Hepatic stellate cell (primary cell): ENCODE data around the gene DCLK3.

Source experiments
- DNase-seq: peaks from one replicate; pipeline ENCODE4 v3.0.0; 2011; ENCODE audit warnings: low spot score

DCLK3 gene, protein sequence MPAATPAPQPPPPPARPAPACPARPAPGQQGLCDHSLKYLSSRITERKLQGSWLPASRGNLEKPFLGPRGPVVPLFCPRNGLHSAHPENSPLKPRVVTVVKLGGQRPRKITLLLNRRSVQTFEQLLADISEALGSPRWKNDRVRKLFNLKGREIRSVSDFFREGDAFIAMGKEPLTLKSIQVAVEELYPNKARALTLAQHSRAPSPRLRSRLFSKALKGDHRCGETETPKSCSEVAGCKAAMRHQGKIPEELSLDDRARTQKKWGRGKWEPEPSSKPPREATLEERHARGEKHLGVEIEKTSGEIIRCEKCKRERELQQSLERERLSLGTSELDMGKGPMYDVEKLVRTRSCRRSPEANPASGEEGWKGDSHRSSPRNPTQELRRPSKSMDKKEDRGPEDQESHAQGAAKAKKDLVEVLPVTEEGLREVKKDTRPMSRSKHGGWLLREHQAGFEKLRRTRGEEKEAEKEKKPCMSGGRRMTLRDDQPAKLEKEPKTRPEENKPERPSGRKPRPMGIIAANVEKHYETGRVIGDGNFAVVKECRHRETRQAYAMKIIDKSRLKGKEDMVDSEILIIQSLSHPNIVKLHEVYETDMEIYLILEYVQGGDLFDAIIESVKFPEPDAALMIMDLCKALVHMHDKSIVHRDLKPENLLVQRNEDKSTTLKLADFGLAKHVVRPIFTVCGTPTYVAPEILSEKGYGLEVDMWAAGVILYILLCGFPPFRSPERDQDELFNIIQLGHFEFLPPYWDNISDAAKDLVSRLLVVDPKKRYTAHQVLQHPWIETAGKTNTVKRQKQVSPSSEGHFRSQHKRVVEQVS

GRCh38 chr3:36763850-36764703, at the start of gene DCLK3:
DCLK3 (minus strand) TSS chr3:36764553; CDS start chr3:36764263, 290 bp downstream.
- no peak for DNase-seq

DNA sequence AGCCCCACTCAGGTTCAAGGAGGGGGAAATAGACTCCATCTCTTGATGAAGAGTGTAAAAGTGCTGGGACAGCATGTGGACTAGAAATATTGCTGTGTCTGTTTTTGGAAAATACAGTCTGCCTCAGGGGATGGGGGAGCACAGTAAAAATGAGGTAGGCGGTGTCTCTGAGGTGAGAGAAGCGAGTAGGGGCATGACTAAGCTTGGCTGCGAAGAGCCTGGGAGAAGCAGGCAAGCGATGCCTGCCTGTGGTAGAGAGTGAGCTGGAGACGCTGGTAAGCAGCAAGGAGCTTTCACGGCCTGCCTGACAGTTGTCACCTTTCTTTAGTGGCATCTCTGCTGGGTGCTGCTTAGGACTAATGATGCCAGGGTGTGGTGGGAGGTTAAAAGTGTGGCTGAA, 49.0 kb upstream of the DCLK3 start:
- no peak for DNase-seq

DNA sequence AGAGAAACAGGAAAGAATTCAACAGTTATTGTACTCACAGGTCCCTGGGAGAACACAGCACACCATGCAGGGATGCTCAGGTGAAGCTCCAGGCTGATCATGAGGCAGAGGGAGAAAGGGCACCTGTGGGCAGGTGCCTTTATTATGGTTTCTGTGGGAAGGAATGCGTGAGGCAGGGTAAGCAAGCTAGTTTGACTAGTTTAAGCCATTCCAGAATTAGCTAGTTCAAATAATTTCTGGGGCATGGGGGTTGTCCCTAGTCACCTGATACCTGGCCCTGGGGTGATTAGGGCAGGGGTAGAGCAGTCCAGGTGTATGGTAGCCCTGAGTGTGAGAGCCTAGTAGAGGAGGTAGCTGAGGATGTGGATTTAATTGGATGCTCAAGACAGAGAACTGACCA, 47.9 kb upstream of the DCLK3 start:
- DNase-seq: no peak

DNA sequence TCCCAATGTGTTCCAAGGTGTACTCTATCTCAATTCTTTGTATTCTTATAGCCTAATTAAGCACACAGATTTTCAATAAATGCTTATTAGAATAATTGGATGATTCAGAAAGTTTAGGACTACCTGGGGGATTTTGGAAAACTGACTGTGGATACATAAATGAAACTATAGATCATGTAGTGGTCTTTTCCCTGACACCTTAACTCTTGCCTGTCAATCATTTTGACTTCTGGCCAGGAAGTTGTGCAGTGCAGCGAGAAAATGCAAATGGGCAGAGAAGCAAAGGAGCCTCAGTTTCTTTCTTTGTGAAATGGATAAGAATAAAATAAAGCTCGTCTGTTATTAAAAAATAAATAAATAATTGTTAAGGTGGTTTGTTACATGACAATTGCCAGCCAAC, 47.4 kb upstream of the DCLK3 start:
- no peak for DNase-seq

- DNase-seq: no peak
These were observed 40.1 kb upstream of the DCLK3 start for GRCh38 chr3:36804295-36805055.

DNA sequence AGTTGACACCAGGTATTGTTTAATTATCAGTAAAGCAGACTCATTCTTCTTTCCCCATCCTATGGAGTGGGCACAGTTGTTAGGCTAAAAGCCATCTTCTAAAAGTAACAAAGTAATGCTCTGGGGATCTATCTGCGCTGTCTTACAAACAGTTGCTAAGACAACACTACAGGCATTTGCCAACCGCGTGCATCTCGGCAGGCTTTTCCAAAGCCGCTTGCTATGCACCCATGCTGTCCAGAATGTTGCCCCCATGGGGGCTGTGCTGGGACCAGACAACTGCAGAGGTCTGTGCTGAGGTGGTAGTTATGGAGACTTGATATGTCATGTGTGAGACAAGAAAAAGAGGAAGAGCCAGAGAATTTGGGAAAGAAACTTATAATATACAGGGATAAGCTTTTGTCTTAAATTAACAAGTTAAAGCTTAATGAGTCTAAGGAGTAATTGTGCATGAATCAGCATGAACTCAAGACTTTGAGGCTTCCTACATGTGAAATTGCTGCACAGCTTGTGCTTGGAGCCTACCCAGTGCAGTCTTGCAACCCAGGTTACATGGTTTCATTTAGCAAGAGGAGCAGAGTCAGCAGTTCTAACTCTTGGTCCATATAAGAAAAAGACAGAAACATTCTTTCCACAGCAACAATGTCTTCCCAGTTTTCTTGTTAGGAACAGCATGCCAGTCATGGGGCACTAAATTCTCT, 38.9 kb upstream of the DCLK3 start:
- DNase-seq: no peak

GRCh38 chr3:36800533-36801116, 36.3 kb upstream of the DCLK3 start:
- no peak for DNase-seq

DNA sequence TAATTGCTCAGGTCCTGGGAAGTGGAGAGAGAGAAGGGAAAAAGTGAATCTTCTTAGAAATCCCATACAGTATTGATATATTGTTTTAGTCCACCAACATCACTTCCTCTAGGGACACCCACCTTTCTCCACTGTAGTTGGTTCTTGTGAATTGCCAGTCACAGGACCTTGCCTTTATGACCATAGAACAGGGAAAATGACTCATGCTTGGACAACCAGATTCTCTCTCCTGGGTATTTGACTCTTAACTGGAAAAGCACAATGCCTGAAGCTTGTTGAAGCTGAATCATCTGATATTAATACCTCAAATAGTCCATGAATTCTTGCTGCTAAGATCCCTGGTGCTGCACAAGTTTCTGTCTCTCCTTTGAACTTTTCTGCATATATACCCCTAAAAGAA, 32.5 kb upstream of the DCLK3 start:
- DNase-seq: no peak

DNA sequence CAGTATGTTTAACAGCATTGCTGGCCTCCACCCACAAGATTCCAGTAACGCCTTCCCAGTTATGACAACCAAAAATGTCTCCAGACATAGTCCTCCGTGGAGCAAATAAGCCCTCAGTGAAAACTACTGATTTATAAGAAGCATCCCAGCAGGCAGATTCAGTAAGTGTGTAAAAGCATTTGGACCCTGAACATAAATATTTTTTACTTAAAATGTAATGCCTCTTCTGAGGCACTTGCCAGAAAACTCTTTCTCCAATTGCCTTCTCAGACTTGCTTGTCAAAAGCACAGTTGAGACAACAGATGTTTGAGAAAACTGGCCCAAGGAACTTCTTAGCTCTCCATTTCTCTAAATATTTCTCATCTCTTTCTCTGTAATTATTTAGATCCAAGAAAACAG, 31.8 kb upstream of the DCLK3 start:
- DNase-seq: no peak

GRCh38 chr3:36795622-36796021, 31.3 kb upstream of the DCLK3 start:
- DNase-seq: no peak

GRCh38 chr3:36792342-36792741, 28.0 kb upstream of the DCLK3 start:
- peak; percentile 12 for DNase-seq

DNA sequence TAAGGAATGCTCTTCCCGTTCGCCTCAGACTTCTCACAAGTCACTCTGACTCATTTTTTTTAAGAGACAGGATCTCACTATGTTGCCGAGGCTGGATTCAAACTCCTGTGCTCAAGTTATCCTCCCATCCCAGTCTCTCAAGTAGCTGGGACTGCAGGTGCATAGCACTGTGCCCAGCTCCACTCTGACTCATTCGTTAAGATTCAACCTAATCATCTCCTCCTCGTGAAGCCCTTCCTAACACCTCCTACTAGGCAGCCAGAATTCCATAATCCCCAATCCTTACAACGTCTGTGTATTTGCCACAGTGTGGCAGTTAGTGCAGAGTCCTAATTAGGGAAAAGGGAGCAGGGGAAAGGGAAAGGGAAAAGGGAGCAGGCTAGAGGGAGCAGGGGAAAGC, 26.4 kb upstream of the DCLK3 start:
- no peak for DNase-seq

DNA sequence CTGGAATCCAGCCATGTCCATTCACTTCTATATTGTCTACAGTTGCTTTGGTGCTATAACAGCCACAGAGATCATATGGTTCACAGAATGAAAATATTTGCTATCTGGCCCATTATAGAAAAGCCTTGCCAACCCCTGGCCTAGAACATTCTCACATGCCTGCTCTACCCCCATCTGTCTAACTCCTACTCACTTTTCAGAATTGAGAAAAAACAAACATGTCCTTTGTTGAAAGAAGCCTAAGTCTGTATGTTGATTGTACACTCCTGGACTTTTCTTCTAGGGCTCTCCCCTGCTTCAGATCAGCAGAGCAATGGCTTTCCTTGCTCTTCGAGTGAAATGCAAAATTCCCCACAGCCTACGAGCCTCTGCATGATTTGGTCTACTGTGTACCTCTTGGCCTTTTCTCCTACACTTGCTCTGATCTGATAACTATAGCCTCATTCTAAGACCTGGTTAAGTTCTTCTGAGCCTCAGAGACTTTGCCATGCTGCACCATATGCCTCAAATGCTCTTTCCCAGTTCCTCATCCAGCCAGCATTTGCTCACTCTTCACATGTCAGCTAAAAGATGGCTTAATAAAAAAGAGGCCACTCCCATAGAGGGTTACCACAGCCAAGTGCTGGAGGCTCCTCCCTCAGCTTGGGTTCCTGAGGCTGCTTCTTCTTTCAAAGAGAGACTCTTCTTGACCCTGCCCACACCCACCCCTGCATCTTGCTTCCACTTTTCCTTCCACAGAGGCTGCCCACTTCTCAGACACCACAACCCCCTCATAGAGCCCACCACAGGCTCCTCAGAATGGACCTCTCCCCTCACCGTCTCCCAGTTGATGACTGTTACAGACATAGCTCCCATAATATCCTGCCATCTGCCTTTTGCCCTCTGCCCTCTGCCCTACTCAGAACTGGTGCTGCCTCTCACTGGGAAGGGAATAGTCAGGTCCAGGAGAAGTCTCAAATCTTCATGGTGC, 22.9 kb upstream of the DCLK3 start:
- DNase-seq: no peak

DNA sequence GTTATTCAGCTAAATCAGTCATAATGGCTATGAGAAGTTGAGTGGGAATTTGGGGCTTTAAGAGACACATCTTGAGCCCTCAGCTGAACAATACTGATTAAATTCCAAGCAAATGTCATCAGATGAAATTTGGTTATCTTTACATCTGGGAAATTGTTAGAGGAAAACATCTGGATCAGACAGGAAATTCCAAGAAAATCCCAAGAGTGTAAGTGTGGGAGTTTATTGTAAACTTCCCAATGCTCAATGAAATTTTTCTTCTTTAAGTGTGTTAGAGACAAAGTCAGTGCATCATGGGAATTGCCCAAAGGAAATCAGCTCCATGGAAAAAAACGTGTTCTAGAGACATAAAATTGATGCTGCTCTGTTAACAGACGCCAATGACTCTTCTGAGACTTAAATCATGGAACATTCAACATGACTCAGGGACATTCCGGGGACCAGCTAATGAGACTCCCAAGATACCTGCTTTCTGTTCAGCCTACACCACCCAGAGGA, 19.8 kb upstream of the DCLK3 start:
- DNase-seq: no peak

DNA sequence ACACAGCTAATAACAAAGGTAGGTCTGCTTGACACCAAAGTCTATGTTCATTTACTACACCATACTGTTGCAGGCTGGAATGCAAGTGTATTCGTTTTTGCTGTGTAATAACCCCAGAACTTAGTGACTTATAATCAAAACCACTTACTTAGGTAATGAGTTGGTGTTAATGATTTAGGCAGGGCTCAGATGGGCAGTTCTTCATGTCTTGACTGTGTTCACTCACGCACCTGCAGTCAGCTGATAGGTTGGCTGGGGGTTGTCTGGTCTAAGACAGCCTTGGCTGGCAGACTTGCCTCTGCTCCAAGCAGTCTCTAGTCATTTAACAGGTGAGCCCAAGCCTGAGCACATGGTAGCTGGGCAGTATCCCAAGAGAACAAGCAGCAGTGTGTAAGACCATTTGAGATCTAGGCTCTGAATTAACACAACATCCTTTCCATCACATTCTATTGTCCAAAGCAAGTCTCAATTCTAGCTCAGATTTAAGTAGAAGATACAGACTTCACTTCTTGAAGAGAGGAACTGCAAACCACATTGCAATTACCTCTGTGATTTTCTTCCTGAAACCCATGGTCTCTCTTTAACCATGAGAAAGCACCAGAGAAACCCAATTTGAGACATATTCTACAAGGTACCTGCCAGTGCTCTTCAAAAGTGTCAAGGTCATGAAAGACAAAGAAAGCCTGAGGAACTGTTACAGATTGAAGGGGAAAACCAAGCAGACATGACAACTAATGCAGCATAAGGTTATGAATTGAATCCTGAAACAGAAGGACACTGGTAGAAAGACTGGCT, 13.3 kb upstream of the DCLK3 start:
- no peak for DNase-seq

GRCh38 chr3:36776436-36776835, 12.1 kb upstream of the DCLK3 start:
- DNase-seq: no peak

GRCh38 chr3:36774052-36774451, 9.7 kb upstream of the DCLK3 start:
- DNase-seq: no peak

- DNase-seq: no peak
These were observed 7.6 kb upstream of the DCLK3 start for GRCh38 chr3:36771931-36772330.
